GM23248 (cell line): ENCODE results near the gene CETP.

Experiments
- EZH2 ChIP-seq: fragments of 200-600 bp; sonication (generic); IDR thresholded peaks from 2 replicates; pipeline ENCODE4 v1.6.1; 2018; ENCODE audit warnings: antibody characterized with exemption, mild to moderate bottlenecking; ENCODE audit not compliant: insufficient read depth, poor library complexity, severe bottlenecking
- EZH2phosphoT487 ChIP-seq: fragments of 200-600 bp; sonication (generic); IDR thresholded peaks from 2 replicates; pipeline ENCODE4 v1.6.1; 2018; ENCODE audit warnings: antibody characterized with exemption, moderate library complexity, mild to moderate bottlenecking, low read depth; ENCODE audit not compliant: insufficient read depth

DNA sequence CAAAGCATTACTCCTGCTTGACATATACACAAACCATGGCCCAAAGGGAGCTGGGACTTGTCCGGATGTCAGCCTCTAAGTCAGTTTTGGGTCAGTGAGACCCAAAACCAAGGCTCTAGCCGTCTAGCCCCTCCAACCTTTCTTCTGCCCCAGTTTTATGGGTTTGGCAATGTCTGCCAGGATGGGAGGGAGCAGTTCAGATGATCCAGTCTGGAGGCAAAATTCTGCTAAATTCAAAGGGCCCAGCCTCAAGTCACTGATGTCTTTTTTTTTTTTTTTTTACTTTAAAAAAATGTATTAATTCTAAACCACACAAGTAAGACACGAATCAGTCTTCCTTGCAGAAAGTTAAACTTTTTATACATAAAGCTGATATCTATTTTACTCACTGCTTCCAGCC lies 36.2 kb downstream of the CETP start:
- TF ChIP-seq EZH2 = no peak
- TF ChIP-seq EZH2phosphoT487 = no peak
